Fibroblast of upper back skin (primary cell): ENCODE data around the gene HORMAD2.

Experiments
- DNase-seq: peaks from one replicate; pipeline ENCODE4 v3.0.0-alpha.2; 2013

The HORMAD2 gene

DNA sequence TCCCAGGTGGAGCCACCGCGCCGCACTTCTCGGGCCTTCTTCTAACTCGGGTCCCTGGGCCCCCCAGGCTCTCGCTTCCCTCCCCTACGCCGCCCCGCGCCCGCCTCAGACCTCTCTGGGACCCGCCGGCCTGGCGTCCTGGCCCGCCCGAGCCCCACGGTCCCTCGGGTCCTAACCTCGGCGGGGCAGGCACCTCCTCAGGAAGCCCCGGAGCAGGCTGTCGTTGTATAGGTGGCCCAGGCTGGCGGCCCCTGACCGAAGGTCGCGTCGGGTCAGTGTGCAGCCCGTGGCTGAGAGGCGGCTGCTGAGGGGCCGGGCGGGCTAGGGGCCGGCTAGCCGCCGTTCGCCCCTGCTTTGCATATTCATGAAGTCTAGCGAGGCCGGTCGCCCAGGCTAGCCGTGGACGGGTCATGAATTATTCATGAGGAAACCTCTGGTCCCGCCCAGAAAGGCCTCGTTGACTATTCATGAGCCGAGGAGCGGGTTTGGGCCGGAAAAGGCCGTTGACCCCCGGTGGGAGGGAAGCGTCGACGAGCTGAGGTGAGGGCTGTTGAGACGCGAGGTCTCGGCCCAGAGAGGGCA is at the start of gene HORMAD2:
TSS of gene HORMAD2 (plus strand) at position 513 of the 582 bp plus-strand sequence. CDS start 13,489 bp downstream, outside the sequence.
- DNase-seq = peak; percentile 9

DNA sequence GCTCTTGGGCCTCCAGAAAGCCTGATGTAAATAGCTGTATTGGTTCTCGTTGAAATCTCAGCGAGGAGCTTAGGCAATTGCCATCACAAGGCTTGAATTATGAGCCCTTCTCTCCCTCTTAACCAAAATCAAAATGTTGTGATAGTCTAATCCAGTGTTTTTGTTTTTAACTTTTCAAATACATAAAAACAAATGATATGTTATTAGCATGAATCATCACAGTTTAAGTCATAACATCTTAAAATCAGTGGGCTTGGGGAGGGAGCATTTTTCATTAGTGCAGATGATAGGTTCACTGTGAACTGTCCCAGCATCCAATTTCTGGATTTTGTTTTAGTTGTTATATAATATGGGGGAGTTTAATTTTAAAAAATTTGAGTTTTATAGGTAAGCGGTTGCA is 48.9 kb upstream of the HORMAD2 start:
- DNase-seq = no peak

- DNase-seq = no peak
These were observed 48.4 kb upstream of the HORMAD2 start for GRCh38 chr22:30031764-30032455.

GRCh38 chr22:30033137-30033536 is 47.1 kb upstream of the HORMAD2 start:
- no peak for DNase-seq

GRCh38 chr22:30033901-30034300 is 46.4 kb upstream of the HORMAD2 start:
- DNase-seq = no peak

DNA sequence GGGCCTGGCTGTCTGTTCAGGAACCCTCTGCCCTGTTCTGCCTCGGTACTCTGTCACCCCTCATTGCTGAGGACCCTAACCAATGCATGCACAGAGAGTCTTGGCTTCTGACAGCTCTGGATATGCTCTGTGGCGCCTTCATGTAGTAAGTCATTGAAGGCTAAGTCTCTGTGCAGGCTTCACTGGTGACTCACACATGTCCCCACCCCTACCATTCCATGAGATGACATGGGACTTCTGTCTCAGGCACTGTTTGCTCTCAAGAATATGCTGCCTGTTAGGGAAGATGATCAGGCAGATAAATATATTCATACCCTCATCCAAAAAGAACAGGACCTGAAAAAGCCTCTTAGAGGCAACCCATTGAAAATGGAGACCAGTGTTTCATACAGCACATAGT is 43.6 kb upstream of the HORMAD2 start:
- no peak for DNase-seq

GRCh38 chr22:30038219-30038618 is 42.0 kb upstream of the HORMAD2 start:
- peak; percentile 57 for DNase-seq

- DNase-seq = no peak
These were observed 39.6 kb upstream of the HORMAD2 start for GRCh38 chr22:30040499-30041260.

GRCh38 chr22:30041475-30041874 is 38.8 kb upstream of the HORMAD2 start:
- DNase-seq = no peak

DNA sequence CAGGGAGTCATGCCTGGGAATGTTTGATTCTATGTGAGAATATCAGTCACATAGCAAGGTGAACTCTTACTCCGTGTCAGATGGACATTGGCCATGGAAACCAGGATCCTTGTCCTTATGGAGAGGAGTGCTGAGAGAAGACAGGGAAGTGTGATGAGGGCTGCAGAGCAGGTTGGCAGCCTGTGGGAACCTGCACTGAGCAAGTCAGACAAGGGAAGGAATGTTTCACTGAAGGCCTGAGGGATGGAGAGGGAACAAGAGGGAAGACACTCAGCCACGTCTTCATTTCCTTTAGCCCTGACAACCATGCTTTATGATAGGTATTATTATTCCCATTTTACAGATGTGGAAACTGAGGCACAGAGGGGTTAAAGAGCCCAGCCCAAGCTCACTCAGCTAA is 38.4 kb upstream of the HORMAD2 start:
- no peak for DNase-seq

GRCh38 chr22:30043161-30043560 is 37.1 kb upstream of the HORMAD2 start:
- DNase-seq = no peak

- peak; percentile 94 for DNase-seq
These were observed 35.9 kb upstream of the HORMAD2 start for GRCh38 chr22:30044369-30044768.

- no peak for DNase-seq
These were observed 35.3 kb upstream of the HORMAD2 start for GRCh38 chr22:30044881-30045493.

DNA sequence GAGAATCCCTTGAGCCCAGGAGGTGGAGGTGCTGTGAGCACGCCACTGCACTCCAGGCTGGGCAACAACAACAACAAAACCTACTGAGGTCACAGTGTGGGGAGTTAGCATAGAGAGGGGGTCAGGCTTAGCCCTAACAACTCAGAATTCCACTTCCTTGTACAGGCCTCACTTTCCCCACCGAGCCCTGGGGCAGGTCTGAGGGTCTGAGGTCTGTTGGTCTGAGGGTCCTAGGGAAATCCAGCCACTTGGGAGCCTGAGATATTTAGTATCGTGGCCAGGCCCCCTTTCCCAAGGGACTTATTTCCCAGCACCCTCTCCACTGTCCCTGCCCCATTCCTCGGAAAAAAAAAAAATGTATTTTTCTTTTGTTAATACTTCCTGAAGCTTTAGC is 34.8 kb upstream of the HORMAD2 start:
- DNase-seq = no peak

DNA sequence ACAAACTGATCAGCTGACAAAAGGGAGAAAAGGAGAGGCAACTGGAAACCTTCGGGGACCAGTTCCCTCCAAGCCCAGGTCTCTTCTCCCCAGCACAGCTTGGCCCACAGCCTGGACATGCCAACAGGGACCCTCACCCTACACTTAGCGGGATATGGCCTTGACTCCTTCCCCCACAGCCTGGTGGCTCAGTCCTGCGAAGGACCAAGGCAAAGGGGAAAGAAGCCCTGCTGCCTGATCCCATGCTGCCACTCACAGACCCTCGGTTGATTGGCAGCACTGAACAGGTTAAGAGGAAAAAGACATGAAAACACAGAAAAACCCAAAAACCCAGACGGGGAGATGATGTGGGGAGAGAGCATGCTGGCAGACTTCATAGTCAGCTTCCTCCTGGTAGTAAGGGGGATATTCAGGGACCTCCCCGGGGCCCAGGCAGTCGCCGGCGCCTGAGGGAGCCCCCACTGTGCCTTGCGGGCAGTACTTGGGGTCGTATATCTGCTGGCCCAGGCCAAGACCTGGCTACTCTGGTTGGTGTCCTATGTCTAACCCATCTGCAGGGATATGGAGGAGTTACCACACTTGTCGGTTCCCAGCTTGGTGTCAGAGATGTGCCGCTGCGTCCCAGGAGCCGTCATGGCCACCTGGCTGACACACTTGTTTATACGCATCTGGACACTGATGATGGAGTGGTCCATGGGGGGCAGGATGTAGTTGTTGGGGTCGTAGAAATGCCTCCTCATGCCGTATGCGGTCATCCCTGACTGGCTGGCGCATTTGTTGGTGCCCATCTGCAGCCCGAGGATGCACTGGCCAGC is 34.2 kb upstream of the HORMAD2 start:
- DNase-seq = no peak

DNA sequence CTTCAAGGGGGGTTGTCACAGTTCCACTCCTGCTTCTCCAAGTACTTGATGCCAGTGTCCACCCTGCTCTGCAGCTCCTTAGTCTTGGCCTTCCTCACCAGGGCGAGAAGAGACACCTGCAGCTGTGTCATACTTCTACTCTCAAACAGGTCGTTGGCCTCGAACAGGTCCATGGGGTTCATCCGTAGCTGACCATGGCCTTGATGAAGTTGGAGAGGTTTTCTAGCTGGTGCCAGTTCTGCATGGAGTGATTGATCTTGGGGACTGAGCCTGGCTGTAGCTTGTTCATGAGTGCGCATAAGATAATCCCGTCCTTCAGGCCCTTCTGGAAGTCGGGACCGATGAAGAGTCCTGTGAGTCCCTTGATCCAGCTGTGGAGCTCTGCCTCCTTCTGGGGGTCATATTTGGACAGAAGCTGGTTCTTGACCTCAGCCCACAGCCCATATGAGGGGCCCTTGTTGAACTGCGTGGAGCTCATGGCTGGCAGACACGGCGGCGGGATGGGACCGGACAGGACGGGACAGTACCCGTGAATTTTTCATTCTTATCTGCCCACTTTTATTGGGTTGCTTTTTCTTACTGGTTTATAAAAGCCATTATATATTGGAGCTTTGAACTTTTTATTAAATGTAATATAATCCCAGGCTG is 33.4 kb upstream of the HORMAD2 start:
- no peak for DNase-seq

DNA sequence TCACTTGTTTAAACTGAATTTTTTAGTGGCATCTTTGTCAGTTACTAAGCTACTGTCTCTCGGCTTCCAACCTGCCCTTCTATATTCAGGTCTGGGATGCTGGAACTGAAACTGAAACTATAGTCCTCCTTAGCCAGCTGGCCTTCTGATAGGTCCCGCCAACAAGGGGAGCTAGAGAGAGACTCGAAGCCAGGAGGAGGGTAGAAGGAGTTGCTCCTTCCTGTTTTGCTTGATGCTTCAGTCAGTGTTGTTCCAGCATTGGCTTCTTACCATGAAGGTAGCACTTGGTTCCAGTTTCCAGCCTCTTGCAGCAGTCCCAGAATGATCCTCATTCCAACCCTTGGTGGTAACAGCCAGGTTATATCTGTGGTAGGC is 32.9 kb upstream of the HORMAD2 start:
- no peak for DNase-seq

DNA sequence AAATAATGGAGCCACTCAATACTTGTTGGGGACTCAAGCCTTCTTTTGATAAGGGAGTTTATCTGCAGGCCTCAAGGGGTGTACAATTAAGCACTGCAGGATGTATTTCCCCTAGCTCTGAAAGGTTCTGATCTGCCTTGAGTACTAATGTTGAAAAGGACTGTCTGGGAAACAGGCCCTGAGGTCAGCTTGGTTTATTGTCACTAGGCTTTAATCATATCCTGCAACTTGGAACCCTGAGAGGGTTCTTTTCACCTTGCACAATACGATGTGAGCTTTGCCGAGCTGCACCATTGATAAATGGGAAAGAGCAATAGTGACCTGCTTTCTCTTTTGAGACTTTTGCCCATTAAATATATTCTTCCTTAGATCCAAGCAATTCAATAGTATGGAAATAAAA is 31.6 kb upstream of the HORMAD2 start:
- DNase-seq = no peak

DNA sequence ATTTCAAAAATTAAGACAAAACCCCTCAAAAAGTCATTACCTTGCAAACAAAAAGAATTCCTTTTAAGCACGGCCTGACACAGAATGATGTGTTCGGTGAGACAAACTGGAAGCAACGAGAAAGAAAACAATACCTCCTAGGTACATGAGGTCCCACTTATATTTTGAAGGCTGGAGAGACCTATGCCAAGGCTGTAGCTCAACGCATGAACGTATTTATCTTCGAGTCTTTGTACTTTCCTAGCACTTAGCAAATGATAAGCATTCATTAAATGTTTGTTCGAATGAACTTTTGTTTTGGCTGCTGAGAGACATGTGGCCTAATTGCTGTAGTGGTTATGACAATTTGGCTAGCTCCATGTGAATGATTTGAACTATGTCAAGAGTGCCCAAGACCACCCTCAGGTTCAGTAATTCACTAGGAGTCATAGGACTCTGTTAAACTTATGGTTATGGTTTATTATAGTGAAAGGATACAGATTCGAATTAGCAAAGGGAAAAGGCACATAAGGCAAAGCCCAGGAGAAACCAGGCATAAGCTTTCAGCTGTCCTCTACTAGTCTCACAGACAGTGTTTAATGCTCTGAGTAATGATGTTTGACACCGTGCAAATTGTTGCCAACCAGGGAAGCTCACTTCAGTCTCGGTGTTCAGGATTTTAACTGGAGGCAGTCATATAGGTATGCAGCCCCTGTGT is 26.0 kb upstream of the HORMAD2 start:
- DNase-seq = no peak

DNA sequence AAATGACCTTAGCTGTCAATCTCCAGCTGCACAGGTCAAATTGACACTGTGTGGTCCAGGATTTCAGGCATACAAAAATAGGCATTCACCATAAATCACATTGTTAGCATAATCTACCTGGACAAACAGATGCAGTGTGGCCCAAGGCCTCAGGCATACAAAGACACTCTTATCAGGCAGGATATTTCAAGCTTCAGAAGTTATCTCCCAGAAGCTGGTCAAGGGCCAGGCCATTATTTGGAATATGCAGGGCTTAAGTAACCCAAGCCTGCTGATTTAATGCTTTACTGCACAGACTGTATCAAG is 25.5 kb upstream of the HORMAD2 start:
- no peak for DNase-seq

- no peak for DNase-seq
These were observed 24.2 kb upstream of the HORMAD2 start for GRCh38 chr22:30056015-30056414.

DNA sequence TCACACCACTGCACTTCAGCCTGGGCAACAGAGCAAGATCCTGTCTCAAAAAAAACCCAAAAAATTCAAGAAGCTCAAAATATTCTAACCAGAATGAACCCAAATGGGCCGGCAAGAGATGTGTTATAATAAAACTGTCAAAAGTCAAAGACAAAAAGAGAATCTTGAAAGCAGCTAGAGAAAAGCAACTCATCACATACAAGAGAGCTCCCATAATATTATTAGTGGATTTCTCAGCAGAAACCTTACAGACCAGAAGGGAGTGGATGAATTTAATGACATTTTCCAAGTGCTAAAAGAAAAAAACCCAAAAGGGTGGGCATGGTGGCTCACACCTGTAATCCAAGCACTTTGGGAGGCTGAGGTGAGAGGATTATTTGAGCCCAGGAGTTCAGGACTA is 22.9 kb upstream of the HORMAD2 start:
- no peak for DNase-seq
